Activated CD4-positive, alpha-beta T cell treated with anti-CD3 and anti-CD28 coated beads, Interleukin-2, amount 50 U/mL, for 1 hour (primary cell): Measurements from ENCODE around the gene STXBP6.

Source experiments
- DNase-seq: peaks from one replicate; pipeline ENCODE4 v3.0.0-alpha.2; 2020

Gene STXBP6

GRCh38 chr14:24911324-24912109 lies 138.4 kb downstream of the STXBP6 start:
- no peak for DNase-seq

DNA sequence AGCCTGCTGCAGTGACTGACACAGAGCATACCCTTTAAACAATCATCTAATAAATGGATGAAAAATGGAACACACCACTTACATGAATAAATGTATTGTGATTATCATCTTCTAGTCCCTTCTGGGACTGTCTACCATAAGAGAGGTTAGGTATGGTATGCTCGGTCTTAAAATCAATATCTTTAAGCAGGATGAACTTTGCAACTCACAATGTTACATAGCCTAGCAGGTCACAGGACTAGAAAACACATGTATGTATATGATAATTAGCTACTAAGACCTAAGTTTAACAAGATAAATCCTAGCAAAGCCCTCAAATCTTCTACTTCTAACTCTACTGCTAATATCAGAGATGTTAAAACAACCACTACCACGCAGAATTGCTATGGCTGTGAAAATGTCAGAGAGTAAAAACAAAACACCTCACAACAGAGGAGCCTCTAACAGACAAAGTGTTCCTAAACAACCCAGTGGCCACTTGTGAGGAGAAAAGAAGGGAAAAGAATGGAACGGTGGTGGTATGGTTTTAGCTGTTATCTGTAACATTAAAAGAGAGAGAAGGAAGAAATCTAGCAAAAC lies 139.4 kb downstream of the STXBP6 start:
- DNase-seq, result no peak

GRCh38 chr14:24909523-24910302 lies 140.2 kb downstream of the STXBP6 start:
- DNase-seq, result no peak

- DNase-seq, result no peak
Measured at GRCh38 chr14:24908592-24909236, 141.2 kb downstream of the STXBP6 start.

DNA sequence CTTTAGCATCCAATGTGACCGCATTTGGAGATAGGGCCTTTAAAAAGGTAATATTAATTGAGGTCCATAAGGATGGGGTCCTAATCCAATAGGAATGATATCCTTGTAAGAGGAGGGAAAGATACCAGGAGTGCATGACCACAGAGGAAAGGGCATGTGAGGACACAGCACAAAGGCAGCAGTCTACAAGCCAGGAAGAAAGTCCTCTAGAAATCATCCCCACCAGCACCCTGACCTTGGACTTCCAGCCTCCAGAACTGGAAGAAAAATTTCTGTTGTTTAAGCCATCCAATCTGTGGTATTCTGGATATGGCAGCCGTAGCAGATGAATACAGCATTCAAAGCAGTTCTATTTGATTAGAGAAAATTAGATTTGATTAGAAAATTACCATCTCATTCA lies 145.4 kb downstream of the STXBP6 start:
- no peak for DNase-seq

DNA sequence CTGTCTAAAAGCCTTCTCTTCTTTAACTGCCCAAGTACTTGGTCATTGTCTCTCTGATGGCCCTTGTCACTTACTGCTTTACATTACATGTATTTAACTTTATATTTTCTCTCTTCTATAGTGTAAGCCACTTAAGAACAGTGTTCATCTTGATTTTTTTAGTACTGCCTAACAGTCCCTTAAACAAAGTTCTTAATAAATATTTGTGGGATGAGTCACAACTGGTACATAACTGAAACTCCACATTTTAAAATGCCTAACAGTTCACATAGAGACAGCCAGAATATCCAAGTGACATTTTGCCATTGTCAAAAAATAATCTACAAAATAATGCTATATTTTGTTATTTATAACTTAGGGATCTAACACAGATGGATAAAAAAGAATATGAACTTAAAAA lies 146.6 kb downstream of the STXBP6 start:
- no peak for DNase-seq

GRCh38 chr14:24900269-24901100 lies 149.5 kb downstream of the STXBP6 start:
- no peak for DNase-seq

DNA sequence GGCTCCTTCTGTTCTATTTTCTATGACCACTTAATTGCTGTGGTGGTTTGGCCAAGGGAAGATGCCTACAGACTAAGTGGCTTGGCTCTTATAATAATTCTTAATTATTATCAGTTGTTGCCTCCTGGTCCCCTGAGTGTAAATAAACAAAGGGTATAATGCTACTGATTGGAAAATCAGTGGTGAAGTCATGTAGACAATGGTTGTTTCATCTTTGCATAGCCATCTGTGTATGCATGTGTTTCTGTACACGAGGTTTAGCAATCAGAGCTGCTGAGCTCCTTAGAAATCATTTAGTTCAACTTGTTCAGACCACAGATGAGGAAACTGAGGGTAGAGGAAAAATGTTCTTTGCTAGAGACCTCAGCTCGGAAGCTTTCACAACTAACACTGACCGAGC lies 152.2 kb downstream of the STXBP6 start:
- no peak for DNase-seq

DNA sequence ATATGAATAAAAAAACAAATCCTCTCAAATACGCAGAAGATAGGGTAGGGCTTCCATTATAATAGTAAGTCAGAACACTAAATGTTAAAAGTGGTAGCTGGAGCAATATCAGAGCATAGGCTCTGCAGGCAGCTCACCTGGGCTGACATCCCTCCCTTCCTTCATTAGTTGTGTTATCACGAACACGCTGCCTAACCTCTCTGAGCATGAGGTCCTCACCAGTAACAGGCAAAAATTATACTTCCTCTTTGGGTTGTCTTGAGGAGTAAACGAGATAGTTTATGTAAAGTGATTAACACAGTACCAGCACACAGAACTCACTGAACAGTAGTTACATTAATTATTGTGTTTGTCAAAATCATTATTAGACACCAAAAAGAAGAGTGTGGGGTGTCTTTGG lies 154.3 kb downstream of the STXBP6 start:
- DNase-seq, result no peak

DNA sequence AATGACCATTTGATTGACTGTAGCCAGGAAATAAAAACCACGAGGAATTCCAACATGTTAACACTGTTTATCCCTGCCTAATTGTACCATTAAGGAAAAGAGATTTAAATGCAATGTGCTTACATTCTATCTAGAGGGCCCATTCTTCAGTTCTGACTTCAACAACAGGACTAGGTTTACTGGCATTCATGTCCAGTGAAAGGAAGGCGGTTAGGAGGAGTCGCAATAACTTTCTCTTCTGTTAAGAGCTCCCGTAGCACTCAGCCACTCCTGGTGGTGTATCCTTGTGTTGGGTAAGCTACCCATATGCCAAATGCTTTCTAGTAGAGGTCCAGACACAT lies 154.7 kb downstream of the STXBP6 start:
- DNase-seq, result no peak

DNA sequence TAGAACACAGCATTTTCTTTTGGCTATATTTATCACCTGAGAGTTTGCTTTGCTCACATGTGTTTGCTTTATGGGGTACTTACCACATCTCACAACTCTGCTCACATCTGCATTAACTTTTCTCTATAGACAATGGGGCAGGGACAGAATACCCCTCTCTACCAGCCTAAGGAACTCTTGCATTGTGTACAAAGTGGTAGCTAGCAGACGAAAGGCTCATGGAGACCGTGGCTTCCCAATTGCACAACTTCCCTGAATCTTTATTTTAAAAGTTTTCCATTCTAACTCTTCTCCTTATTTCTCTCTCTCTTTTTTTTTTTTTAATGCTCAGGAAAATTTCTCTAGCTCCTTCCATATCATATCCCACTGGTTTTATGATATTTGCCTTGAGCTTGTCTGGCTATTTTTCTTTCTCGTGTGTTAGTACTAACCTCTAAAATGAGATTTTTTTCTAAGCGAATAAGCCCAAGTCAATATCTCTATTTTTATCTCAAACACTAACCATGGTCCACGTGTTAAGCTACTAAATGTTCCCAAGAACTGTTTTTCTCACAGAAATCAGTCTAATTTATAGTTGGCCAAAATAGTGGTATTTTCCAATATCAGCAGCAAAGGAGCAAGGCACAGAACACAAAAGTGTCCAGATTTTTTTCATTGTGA lies 155.2 kb downstream of the STXBP6 start:
- DNase-seq, result no peak

GRCh38 chr14:24892497-24893051 lies 157.4 kb downstream of the STXBP6 start:
- DNase-seq, result no peak

- DNase-seq, result no peak
Measured at GRCh38 chr14:24891987-24892496, 157.9 kb downstream of the STXBP6 start.

GRCh38 chr14:24890716-24891115 lies 159.2 kb downstream of the STXBP6 start:
- no peak for DNase-seq

GRCh38 chr14:24889843-24890242 lies 160.1 kb downstream of the STXBP6 start:
- no peak for DNase-seq

DNA sequence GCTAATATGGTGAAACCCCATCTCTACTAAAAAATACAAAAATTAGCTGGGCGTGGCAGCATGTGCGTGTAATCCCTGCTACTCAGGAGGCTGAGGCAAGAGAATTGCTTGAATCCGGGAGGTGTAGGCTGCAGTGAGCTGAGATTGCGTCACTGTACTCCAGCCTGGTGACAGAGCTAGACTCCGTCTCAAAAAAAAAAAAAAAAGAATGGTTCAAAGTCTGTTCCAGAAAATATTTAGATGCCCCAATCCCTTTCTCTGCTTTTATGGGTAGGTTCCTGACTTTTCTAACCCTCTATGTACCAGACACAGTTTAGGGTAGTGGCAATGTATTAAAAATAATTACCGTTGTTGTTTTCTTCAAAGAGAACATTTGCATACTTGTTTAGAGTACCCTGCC lies 161.4 kb downstream of the STXBP6 start:
- DNase-seq, result no peak

DNA sequence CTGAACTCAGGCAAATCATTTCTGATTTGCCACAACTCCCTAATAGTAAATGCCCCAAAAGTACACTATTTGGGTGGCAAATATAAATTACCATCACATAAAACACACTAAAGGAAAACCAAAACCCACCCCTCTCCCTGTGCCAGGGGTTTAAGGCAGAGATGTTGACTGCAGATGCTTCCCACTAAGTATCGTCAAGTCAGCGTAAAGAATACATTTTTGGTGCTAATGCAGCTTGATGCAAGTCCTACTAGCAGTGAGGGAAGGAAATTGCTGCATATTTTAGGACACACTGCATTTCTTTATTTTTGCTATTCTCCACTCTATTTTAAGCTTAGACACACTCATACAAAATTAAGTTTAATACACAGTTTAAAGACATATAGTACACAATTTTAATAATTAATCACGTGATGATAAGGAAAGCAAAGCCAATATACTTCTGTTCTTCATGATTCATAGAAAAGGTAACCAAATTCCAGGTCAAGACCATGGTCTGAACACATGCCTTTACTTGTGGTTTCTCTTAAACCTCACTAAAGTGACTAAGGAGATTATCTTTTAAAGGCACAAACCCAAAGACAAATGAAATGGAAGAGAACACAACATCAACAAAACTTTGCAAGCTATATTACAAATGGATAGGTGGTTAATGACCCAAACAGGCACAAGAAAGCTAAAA lies 162.2 kb downstream of the STXBP6 start:
- DNase-seq, result no peak

DNA sequence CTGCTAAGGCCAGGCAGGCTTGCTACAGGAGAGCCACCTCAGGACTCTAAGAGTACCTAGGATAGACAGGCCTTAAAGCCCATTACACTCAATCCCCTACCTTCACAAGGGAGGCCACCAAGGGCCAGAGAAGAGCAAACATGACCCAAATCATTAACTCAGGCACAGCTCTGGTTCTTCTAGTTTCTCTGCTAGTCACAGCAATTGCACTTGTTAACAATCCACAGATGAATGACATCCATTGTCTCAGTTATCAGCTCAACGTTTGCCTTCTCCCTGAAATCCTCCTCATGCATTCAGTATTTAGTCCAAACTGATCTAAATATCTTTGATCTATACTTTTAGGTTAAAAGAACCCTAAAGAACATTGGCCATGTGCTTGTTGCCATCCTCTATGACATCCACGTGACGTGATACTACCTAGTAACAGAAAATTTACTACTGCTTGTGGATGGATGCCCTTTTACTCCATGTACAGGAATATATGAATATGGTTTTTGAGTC lies 164.5 kb downstream of the STXBP6 start:
- DNase-seq, result no peak

GRCh38 chr14:24883576-24883975 lies 166.4 kb downstream of the STXBP6 start:
- DNase-seq, result no peak

DNA sequence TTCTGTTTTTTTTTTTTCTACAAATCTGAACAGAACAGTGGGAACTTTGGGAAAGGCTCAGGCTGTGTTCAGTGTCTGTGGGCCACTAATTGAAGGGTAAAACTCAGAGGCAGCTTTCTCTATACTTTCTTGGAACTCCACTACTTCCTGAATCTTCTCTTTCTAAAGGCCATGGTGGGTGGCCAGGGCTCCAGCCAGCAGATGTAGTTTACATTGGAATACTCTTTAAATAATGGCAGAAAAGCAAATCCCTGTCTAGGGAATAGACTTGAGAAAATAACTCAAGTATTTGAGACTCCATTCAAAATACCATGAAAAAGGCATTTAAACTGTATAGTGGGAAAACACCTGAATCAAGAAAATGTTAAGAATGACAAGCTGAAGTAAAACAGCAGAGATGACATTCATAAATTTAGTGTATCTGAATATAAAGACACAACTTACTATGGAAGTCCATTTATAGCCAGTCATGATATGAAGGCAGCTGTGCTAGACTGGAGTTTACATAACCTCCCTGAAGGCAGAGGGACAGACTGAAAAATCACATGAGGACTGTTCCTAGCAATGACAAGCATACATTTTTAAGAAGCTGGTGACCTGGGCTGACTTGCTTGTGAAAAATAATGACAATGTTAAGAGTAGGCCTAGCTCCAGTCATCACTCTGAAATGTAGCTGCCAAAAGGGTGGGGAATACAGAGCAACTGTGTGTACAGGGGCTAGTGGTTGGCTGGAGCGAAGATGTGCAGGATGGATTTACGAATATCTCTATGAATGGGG lies 168.6 kb downstream of the STXBP6 start:
- no peak for DNase-seq
